GM12864 (cell line): ENCODE results near the gene MBNL2.

ENCODE experiments used
- DNase-seq: peaks from one replicate; pipeline ENCODE4 v3.0.0-alpha.2; 2011; ENCODE audit warnings: low read depth
- H3K4me3 ChIP-seq: 2 replicates; pipeline ENCODE4 v1.5.1; 2011; ENCODE audit warnings: mild to moderate bottlenecking, low read depth, low read length, control low read depth
- CTCF ChIP-seq: IDR thresholded peaks from 2 replicates; pipeline ENCODE4 v1.5.1; 2011; ENCODE audit warnings: low read depth, mild to moderate bottlenecking, moderate library complexity, low read length, control low read depth, inconsistent platforms; ENCODE audit errors: missing control alignments

MBNL2 gene

GRCh38 chr13:97376981-97377380, 154.8 kb downstream of the MBNL2 start:
- no peak for DNase-seq
- H3K4me3 ChIP-seq = no peak overlapping the region
- TF ChIP-seq CTCF = no peak

GRCh38 chr13:97379386-97379785, 157.3 kb downstream of the MBNL2 start:
- no peak overlapping the region for H3K4me3 ChIP-seq
- TF ChIP-seq CTCF = no peak
- DNase-seq = no peak

- no peak for TF ChIP-seq CTCF
- H3K4me3 ChIP-seq = no peak overlapping the region
Measured at GRCh38 chr13:97380696-97381095, 158.6 kb downstream of the MBNL2 start.

GRCh38 chr13:97381189-97381588, 159.1 kb downstream of the MBNL2 start:
- DNase-seq = no peak
- H3K4me3 ChIP-seq = no peak overlapping the region
- no peak for TF ChIP-seq CTCF

More at GRCh38 chr13:97380696-97381095, 158.6 kb downstream of the MBNL2 start:
- DNase-seq = no peak

GRCh38 chr13:97382276-97382675, 160.1 kb downstream of the MBNL2 start:
- no peak for TF ChIP-seq CTCF
- no peak overlapping the region for H3K4me3 ChIP-seq
- no peak for DNase-seq

- no peak for TF ChIP-seq CTCF
- no peak for DNase-seq
- H3K4me3 ChIP-seq = no peak overlapping the region
Measured at GRCh38 chr13:97384371-97384770, 162.2 kb downstream of the MBNL2 start.

- no peak for DNase-seq
- TF ChIP-seq CTCF = no peak
- no peak overlapping the region for H3K4me3 ChIP-seq
Measured at GRCh38 chr13:97385146-97385545, 163.0 kb downstream of the MBNL2 start.
